Gastrocnemius medialis (tissue), 4 donors: ENCODE measurements around the gene USP36. TPM values are rescaled to one million over a fixed set of nuclear protein-coding genes. Genes with fewer than 3 reads are reported as not detected.

Experiments
- ATAC-seq, 2 donors: fragments of 150-250 bp; one replicate each; pipeline ENCODE4 v1.9.1; 2016
- DNase-seq, 2 donors: peaks; one replicate each; pipeline ENCODE4 v3.0.0-alpha.2; 2019
- H3K27ac ChIP-seq, 4 donors: fragments of 200-600 bp; sonication (generic); 1 replicate in 1 of 4; 2 replicates in 3 of 4; pipeline ENCODE4 v1.5.1; 2016 to 2018; ENCODE audit warnings: mild to moderate bottlenecking in 2 of 4, moderate library complexity in 1 of 4
- H3K27me3 ChIP-seq, 3 donors: fragments of 200-600 bp; sonication (generic) in 2 of 3; 1 replicate in 1 of 3; 2 replicates in 2 of 3; pipeline versions ENCODE4 v1.5.1 to v1.6.0; 2016 to 2019; ENCODE audit warnings: mild to moderate bottlenecking in 1 of 3, moderate library complexity in 1 of 3
- H3K36me3 ChIP-seq, 2 donors: fragments of 200-600 bp; sonication (generic) in 1 of 2; one replicate each; pipeline ENCODE4 v1.5.1; 2017 to 2018
- H3K4me1 ChIP-seq, 2 donors: fragments of 200-600 bp; sonication (generic) in 1 of 2; one replicate each; pipeline ENCODE4 v1.5.1; 2016 to 2017; ENCODE audit warnings: mild to moderate bottlenecking in 2 of 2
- H3K4me3 ChIP-seq, 4 donors: fragments of 200-600 bp; sonication (generic) in 3 of 4; 1 replicate in 1 of 4; 2 replicates in 3 of 4; pipeline ENCODE4 v1.5.1; 2016 to 2019; ENCODE audit warnings: mild to moderate bottlenecking in 2 of 4
- H3K9me3 ChIP-seq, 3 donors: fragments of 200-600 bp; sonication (generic) in 2 of 3; 1 replicate in 1 of 3; 2 replicates in 2 of 3; pipeline ENCODE4 v1.5.1; 2016 to 2019
- POLR2A ChIP-seq, 2 donors: fragments of 450-650 bp; IDR thresholded peaks; one replicate each; pipeline ENCODE4 v1.6.1; 2017; ENCODE audit warnings: antibody characterized with exemption in 2 of 2, mild to moderate bottlenecking in 2 of 2, moderate library complexity in 2 of 2
- in situ Hi-C, 4 donors: fragments of 200-750 bp; cut with MboI; loops; one replicate each; pipeline versions ENCODE4 v1.15.0 to v1.8.0; 2017; ENCODE audit warnings: low sequenced_read_pairs in 4 of 4
- intact Hi-C: fragments of 100-400 bp; cut with DNase I; formaldehyde crosslinking; loops from one replicate; pipeline ENCODE4 v1.15.1; 2023; ENCODE audit warnings: low total_unique reads
- total RNA-seq, 4 donors: library from RNA; depleted of rRNA; stranded (reverse); fragments of >200 nt; gene quantifications; one replicate each; pipeline versions ENCODE4 v1.1.0 to v1.2.3, GENCODE V29; 2016
- TF ChIP-seq, protein P1 (sequence below), 5 experiments: fragments of 450-650 bp in 3 of 5; fragments of 200-600 bp in 2 of 5; sonication (generic) in 2 of 5; IDR thresholded peaks in 4 of 5; conservative IDR thresholded peaks in 1 of 5; 1 replicate in 4 of 5; 2 replicates in 1 of 5; pipeline ENCODE4 v1.5.1; 2016 to 2019; ENCODE audit warnings: antibody characterized with exemption in 5 of 5, mild to moderate bottlenecking in 3 of 5, moderate library complexity in 3 of 5

USP36 gene
- total RNA-seq, 4 donors from 2014 or later: 15.2 to 21.1 (median 20.0) TPM

- intact Hi-C loops (loop anchor here (1.0 kb wide), 1 partner anchor 105 kb away; no protein-coding TSS in a partner anchor), in situ Hi-C loops (loop anchor here in 2 of 4 donors (5.0 kb wide), 1 partner anchor 101 kb away; no protein-coding TSS in a partner anchor)
- ATAC-seq: peak; percentile 67 to 85
- no peak overlapping the region for H3K27ac ChIP-seq
- H3K4me1 ChIP-seq: peaks cover 0 to 4% of the 10 kb centered on the region in 2 donors
- peaks cover 0 to 3% of the 10 kb centered on the region in 2 donors for H3K36me3 ChIP-seq
- H3K27me3 ChIP-seq: no peaks in the 10 kb centered on the region
- H3K9me3 ChIP-seq: no peaks in the 10 kb centered on the region
- TF ChIP-seq POLR2A (IDR thresholded peaks at IDR 0.05): no peak
- TF ChIP-seq, protein P1, sequence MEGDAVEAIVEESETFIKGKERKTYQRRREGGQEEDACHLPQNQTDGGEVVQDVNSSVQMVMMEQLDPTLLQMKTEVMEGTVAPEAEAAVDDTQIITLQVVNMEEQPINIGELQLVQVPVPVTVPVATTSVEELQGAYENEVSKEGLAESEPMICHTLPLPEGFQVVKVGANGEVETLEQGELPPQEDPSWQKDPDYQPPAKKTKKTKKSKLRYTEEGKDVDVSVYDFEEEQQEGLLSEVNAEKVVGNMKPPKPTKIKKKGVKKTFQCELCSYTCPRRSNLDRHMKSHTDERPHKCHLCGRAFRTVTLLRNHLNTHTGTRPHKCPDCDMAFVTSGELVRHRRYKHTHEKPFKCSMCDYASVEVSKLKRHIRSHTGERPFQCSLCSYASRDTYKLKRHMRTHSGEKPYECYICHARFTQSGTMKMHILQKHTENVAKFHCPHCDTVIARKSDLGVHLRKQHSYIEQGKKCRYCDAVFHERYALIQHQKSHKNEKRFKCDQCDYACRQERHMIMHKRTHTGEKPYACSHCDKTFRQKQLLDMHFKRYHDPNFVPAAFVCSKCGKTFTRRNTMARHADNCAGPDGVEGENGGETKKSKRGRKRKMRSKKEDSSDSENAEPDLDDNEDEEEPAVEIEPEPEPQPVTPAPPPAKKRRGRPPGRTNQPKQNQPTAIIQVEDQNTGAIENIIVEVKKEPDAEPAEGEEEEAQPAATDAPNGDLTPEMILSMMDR (IDR thresholded peaks at IDR 0.05 in 4 of 5, conservative IDR thresholded peaks at IDR 0.05 in 1 of 5): peak; percentile 82 to 93 (median 86)
- peak overlapping the region in 1 of 4 donors; percentile 25 for H3K4me3 ChIP-seq
- peak; percentile 61 to 77 for DNase-seq
Measured at GRCh38 chr17:78865682-78866390, 25.2 kb upstream of the USP36 start.

DNA sequence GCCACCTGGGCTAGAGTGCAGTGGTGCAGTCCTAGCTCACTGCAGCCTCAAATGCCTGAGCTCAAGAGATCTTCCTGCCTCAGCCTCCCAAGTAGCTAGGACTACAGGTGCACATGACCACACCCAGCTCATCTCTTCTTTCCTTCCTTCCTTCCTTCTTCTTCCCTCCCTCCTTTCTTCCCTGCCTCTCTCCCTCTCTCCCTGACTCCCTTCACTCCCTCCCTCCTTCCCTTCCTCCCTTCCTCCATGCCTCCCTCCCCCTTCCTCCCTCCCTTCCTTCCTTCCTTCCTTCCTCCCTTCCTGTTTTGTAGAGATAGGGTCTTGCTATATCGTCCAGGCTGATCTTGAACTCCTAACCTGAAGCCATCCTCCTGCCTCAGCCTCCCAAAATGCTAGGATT, 23.5 kb upstream of the USP36 start:
- Histone ChIP-seq H3K4me3 (no peak overlapping the region), H3K9me3 (no peaks in the 10 kb centered on the region), H3K36me3 (no peaks in the 10 kb centered on the region), H3K27me3 (no peaks in the 10 kb centered on the region), H3K4me1 (peaks cover 0 to 4% of the 10 kb centered on the region in 2 donors), H3K27ac (no peak overlapping the region)
- ATAC-seq (no peak), DNase-seq (no peak)
- in situ Hi-C loops (loop anchor here in 1 of 4 donors (5.0 kb wide), 1 partner anchor 103 kb away; no protein-coding TSS in a partner anchor), intact Hi-C loops (no loop called here)
- no peak for TF ChIP-seq POLR2A (IDR thresholded peaks at IDR 0.05)
- TF ChIP-seq, protein P1 (IDR thresholded peaks at IDR 0.05 in 4 of 5, conservative IDR thresholded peaks at IDR 0.05 in 1 of 5): no peak

- peak; percentile 47 to 67 for TF ChIP-seq POLR2A (IDR thresholded peaks at IDR 0.05)
- TF ChIP-seq, protein P1 (IDR thresholded peaks at IDR 0.05 in 4 of 5, conservative IDR thresholded peaks at IDR 0.05 in 1 of 5): no peak
- DNase-seq (peak; percentile 82 to 85), ATAC-seq (peak; percentile 87 to 92)
- Histone ChIP-seq H3K4me3 (no peak overlapping the region), H3K36me3 (no peaks in the 10 kb centered on the region), H3K9me3 (no peaks in the 10 kb centered on the region), H3K4me1 (peaks cover 0 to 4% of the 10 kb centered on the region in 2 donors), H3K27ac (peak overlapping the region; percentile 76 to 82 (median 78)), H3K27me3 (no peaks in the 10 kb centered on the region)
- intact Hi-C loops: no loop called here
- in situ Hi-C loops: loop anchor here in 1 of 4 donors (5.0 kb wide), 1 partner anchor 105 kb away; no protein-coding TSS in a partner anchor
Measured at GRCh38 chr17:78862073-78863023, 21.7 kb upstream of the USP36 start.

GRCh38 chr17:78861229-78861628, 20.6 kb upstream of the USP36 start:
- intact Hi-C loops (no loop called here), in situ Hi-C loops (loop anchor here in 1 of 4 donors (5.0 kb wide), 1 partner anchor 106 kb away; no protein-coding TSS in a partner anchor)
- Histone ChIP-seq H3K36me3 (no peaks in the 10 kb centered on the region), H3K4me3 (no peak overlapping the region), H3K27me3 (no peaks in the 10 kb centered on the region), H3K27ac (peak overlapping the region; percentile 76 to 82 (median 78)), H3K9me3 (no peaks in the 10 kb centered on the region), H3K4me1 (peaks cover 0 to 4% of the 10 kb centered on the region in 2 donors)
- no peak for ATAC-seq
- DNase-seq: no peak
- no peak for TF ChIP-seq POLR2A (IDR thresholded peaks at IDR 0.05)
- TF ChIP-seq, protein P1 (IDR thresholded peaks at IDR 0.05 in 4 of 5, conservative IDR thresholded peaks at IDR 0.05 in 1 of 5): no peak
